ENCODE results near the gene TMSB15A. TPM values are rescaled to one million over a fixed set of nuclear protein-coding genes. Genes with fewer than 3 reads are reported as not detected.

The TMSB15A gene
- 4.1 and 15.9 TPM in 2 replicates for total RNA-seq

DNA sequence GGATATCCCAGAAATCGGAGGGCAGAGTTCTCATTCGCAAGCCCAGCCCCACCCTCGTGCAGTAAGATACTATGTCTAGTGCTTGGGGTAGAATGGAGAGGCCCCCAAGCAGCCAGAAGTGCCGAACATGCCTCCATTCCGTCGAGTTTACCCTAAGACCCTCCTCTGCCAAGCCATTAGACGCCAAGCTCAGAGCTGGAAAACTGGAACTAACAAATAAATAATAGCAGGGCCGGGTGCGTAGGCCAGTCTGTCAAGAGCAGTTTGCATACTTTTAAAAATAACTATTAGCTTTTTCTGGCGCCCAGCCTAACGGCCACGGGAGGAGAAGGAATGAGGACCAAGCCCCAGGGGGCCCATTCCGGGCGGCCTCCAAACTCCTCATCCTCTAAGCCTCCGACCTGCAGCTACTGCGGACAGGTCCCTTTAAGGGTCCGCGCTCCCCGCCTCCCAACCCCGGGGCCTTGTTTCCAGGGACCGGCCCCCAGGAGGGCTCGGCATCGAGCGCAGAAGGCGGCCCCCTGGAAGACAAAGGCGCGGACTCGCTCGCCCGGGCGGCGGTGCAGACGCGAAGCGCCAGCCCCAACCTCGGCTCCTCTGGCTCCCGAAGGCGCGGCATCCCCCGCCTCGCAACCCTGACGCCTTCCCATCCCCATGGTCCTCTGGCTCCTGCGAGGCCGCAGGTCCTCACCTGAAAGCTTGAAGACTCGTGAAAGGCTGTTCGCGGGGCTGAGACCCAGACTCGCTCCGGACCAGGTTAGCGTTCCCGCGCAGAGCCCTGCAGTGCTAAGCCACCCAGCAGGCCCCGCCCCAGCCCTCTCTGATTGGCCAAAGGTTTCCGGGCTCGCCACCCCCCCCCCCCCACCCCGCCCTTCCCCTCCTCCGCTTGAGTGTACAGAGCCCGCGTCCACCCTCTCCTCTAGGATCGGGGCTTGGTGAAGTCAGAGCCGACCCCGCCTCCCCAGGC, at the start of gene TMSB15A:
TMSB15A (minus strand) TSS at position 765 of the 967 bp plus-strand sequence.

DNA sequence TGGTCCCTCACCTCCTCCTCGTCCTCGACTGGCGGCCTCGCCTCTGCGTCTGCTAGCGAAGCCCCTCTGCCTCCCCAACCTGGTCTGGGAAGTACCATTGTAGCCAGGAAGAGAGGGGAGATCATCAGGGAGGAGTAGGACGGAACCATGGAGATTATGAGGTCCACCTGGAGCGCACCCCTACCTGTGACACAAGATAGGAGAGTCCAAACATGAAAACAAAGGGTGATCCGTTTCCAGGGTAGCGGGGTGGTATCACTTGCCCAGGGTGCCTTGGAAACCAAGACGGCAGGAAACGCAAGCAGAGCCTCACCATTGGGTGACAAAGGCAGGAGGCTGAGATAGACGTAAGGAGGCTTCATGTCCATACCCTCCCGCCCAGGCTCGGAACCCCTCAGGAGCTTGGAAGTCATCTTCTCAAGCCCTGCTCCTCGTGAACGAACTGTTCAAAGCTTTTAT, 44.7 kb downstream of the TMSB15A start, which contains the start of gene TCP11X2:
TCP11X2 (minus strand) TSS at position 51 of the 459 bp plus-strand sequence.

Other genes starting within 250 kb of the TMSB15A start
- not detected in 2 replicates for gene NXF2B, start 76.7 kb downstream of the TMSB15A start, total RNA-seq
- not detected in 2 replicates for gene TCP11X2, start 44.9 kb downstream of the TMSB15A start, total RNA-seq
- gene ARMCX5, start 82.8 kb upstream of the TMSB15A start, total RNA-seq: 14.3 and 19.1 TPM in 2 replicates
- gene GPRASP1, start 134.7 kb upstream of the TMSB15A start, total RNA-seq: 0.65 and 1.5 TPM in 2 replicates
- gene GPRASP2, start 195.7 kb upstream of the TMSB15A start, total RNA-seq: 15.6 and 17.9 TPM in 2 replicates
- gene GPRASP3, start 204.0 kb upstream of the TMSB15A start, total RNA-seq: 4.9 and 11.6 TPM in 2 replicates